WTC11 (cell line): Measurements from ENCODE around the gene CDKN2B. TPM values are rescaled to one million over a fixed set of nuclear protein-coding genes. Genes with fewer than 3 reads are reported as not detected.

Experiments used
- ATAC-seq: fragments of 200-7000 bp; cut with Tn5 transposase; 2 replicates; pipeline ENCODE4 v1.10.0; 2021; ENCODE audit warnings: mild to moderate bottlenecking, moderate library complexity
- CTCF ChIA-PET: fragments of 300-600 bp; sonication (Branson Sonifier 250); formaldehyde crosslinking; loops from one replicate; lab custom pipeline; 2021; ENCODE audit warnings: antibody characterized with exemption; lab: Charles Lee
- POLR2A ChIA-PET: fragments of 350-600 bp; sonication (Branson Sonifier 250); formaldehyde crosslinking; loops from one replicate; lab custom pipeline; 2021; ENCODE audit warnings: antibody characterized with exemption; lab: Charles Lee
- DNase-seq: peaks from one replicate; pipeline ENCODE4 v3.0.0; 2021; ENCODE audit warnings: low spot score
- H3K27ac Mint-ChIP-seq: 2 replicates; pipeline ENCODE4 v1.8.0; 2021; ENCODE audit warnings: mixed read lengths
- H3K27me3 Mint-ChIP-seq: 2 replicates; pipeline ENCODE4 v1.8.0; 2021; ENCODE audit warnings: low read depth, mild to moderate bottlenecking, moderate library complexity, mixed read lengths
- H3K36me3 Mint-ChIP-seq: 2 replicates; pipeline ENCODE4 v1.8.0; 2021; ENCODE audit warnings: mixed read lengths
- H3K4me1 Mint-ChIP-seq: 2 replicates; pipeline ENCODE4 v1.8.0; 2022; ENCODE audit warnings: mixed read lengths
- H3K4me3 Mint-ChIP-seq: 2 replicates; pipeline ENCODE4 v1.8.0; 2021; ENCODE audit warnings: mild to moderate bottlenecking, moderate library complexity, mixed read lengths
- H3K9me3 Mint-ChIP-seq: 2 replicates; pipeline ENCODE4 v1.8.0; 2021; ENCODE audit warnings: mixed read lengths
- AFF4 ChIP-seq: sonication (generic); formaldehyde crosslinking; IDR thresholded peaks from 2 replicates; pipeline ENCODE4 v1.8.1; 2023; ENCODE audit warnings: mild to moderate bottlenecking, missing genetic modification reagents, borderline replicate concordance
- ELF4 ChIP-seq: sonication (generic); formaldehyde crosslinking; IDR thresholded peaks from 2 replicates; pipeline ENCODE4 v1.8.1; 2022; ENCODE audit warnings: low read depth, mild to moderate bottlenecking, moderate library complexity, missing genetic modification reagents
- ESRRA ChIP-seq: sonication (generic); formaldehyde crosslinking; IDR thresholded peaks from 2 replicates; pipeline ENCODE4 v1.8.1; 2022; ENCODE audit warnings: mild to moderate bottlenecking, missing genetic modification reagents, borderline replicate concordance
- ETV6 ChIP-seq: sonication (generic); formaldehyde crosslinking; IDR thresholded peaks from 2 replicates; pipeline ENCODE4 v1.8.1; 2022; ENCODE audit warnings: mild to moderate bottlenecking, missing genetic modification reagents
- MLX ChIP-seq: sonication (generic); formaldehyde crosslinking; IDR thresholded peaks from 2 replicates; pipeline ENCODE4 v1.8.1; 2023; ENCODE audit warnings: mild to moderate bottlenecking, missing genetic modification reagents, moderate library complexity
- NR2C2 ChIP-seq: sonication (generic); formaldehyde crosslinking; IDR thresholded peaks from 2 replicates; pipeline ENCODE4 v1.8.0; 2022; ENCODE audit warnings: mild to moderate bottlenecking, missing genetic modification reagents
- PREB ChIP-seq: sonication (generic); formaldehyde crosslinking; IDR thresholded peaks from 2 replicates; pipeline ENCODE4 v1.8.1; 2022; ENCODE audit warnings: mild to moderate bottlenecking, missing genetic modification reagents, moderate library complexity, borderline replicate concordance
- PRRX2 ChIP-seq: fragments of 250-450 bp; sonication (Bioruptor Pico); IDR thresholded peaks from 2 replicates; pipeline ENCODE4 v1.8.0; 2021; ENCODE audit warnings: mild to moderate bottlenecking
- RORB ChIP-seq: fragments of 250-450 bp; sonication (Bioruptor Pico); IDR thresholded peaks from 2 replicates; pipeline ENCODE4 v1.9.0; 2021; ENCODE audit warnings: mild to moderate bottlenecking
- TP53 ChIP-seq: sonication (generic); formaldehyde crosslinking; IDR thresholded peaks from 2 replicates; pipeline ENCODE4 v1.8.1; 2023; ENCODE audit warnings: mild to moderate bottlenecking, missing genetic modification reagents
- ZNF263 ChIP-seq: sonication (generic); formaldehyde crosslinking; IDR thresholded peaks from 2 replicates; pipeline ENCODE4 v1.8.1; 2022; ENCODE audit warnings: low read depth, mild to moderate bottlenecking, moderate library complexity, missing genetic modification reagents
- ZSCAN18 ChIP-seq: fragments of 250-450 bp; sonication (Bioruptor Pico); IDR thresholded peaks from 2 replicates; pipeline ENCODE4 v2.1.2; 2022; ENCODE audit warnings: mild to moderate bottlenecking, moderate library complexity
- total RNA-seq: library from RNA; stranded (reverse); gene quantifications from 3 replicates; pipeline ENCODE4 v1.2.3, GENCODE V29; 2021
- TF ChIP-seq, protein P1 (sequence below): sonication (generic); formaldehyde crosslinking; IDR thresholded peaks from 2 replicates; pipeline ENCODE4 v1.8.0; 2023; ENCODE audit warnings: mild to moderate bottlenecking, missing genetic modification reagents
- TF ChIP-seq, protein P2 (sequence below): sonication (generic); formaldehyde crosslinking; IDR thresholded peaks from 2 replicates; pipeline ENCODE4 v1.8.0; 2023; ENCODE audit warnings: missing genetic modification reagents, mild to moderate bottlenecking, borderline replicate concordance

Gene CDKN2B
- total RNA-seq, 1 experiment from 2014 or later: 0.13 TPM

- TF ChIP-seq ESRRA (CRISPR knock-in tag) (no peak), RORB (CRISPR knock-in tag) (no peak), ELF4 (CRISPR knock-in tag) (no peak), ZSCAN18 (CRISPR knock-in tag) (no peak), MLX (no peak), NR2C2 (CRISPR knock-in tag) (no peak), PREB (no peak)
Measured at GRCh38 chr9:22033012-22033630, 24.0 kb upstream of the CDKN2B start (continued).

GRCh38 chr9:22031655-22032411 lies 22.7 kb upstream of the CDKN2B start:
- POLR2A ChIA-PET: no interaction called here

More at GRCh38 chr9:22031655-22032411, 22.7 kb upstream of the CDKN2B start:
- TF ChIP-seq PRRX2 (no peak), ZNF263 (CRISPR knock-in tag) (no peak), ETV6 (CRISPR knock-in tag) (no peak), TP53 (CRISPR knock-in tag) (no peak), AFF4 (CRISPR knock-in tag) (no peak), RORB (CRISPR knock-in tag) (no peak)
- TF ChIP-seq, protein P1, sequence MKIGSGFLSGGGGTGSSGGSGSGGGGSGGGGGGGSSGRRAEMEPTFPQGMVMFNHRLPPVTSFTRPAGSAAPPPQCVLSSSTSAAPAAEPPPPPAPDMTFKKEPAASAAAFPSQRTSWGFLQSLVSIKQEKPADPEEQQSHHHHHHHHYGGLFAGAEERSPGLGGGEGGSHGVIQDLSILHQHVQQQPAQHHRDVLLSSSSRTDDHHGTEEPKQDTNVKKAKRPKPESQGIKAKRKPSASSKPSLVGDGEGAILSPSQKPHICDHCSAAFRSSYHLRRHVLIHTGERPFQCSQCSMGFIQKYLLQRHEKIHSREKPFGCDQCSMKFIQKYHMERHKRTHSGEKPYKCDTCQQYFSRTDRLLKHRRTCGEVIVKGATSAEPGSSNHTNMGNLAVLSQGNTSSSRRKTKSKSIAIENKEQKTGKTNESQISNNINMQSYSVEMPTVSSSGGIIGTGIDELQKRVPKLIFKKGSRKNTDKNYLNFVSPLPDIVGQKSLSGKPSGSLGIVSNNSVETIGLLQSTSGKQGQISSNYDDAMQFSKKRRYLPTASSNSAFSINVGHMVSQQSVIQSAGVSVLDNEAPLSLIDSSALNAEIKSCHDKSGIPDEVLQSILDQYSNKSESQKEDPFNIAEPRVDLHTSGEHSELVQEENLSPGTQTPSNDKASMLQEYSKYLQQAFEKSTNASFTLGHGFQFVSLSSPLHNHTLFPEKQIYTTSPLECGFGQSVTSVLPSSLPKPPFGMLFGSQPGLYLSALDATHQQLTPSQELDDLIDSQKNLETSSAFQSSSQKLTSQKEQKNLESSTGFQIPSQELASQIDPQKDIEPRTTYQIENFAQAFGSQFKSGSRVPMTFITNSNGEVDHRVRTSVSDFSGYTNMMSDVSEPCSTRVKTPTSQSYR (CRISPR knock-in tag): no peak
- TF ChIP-seq, protein P2, sequence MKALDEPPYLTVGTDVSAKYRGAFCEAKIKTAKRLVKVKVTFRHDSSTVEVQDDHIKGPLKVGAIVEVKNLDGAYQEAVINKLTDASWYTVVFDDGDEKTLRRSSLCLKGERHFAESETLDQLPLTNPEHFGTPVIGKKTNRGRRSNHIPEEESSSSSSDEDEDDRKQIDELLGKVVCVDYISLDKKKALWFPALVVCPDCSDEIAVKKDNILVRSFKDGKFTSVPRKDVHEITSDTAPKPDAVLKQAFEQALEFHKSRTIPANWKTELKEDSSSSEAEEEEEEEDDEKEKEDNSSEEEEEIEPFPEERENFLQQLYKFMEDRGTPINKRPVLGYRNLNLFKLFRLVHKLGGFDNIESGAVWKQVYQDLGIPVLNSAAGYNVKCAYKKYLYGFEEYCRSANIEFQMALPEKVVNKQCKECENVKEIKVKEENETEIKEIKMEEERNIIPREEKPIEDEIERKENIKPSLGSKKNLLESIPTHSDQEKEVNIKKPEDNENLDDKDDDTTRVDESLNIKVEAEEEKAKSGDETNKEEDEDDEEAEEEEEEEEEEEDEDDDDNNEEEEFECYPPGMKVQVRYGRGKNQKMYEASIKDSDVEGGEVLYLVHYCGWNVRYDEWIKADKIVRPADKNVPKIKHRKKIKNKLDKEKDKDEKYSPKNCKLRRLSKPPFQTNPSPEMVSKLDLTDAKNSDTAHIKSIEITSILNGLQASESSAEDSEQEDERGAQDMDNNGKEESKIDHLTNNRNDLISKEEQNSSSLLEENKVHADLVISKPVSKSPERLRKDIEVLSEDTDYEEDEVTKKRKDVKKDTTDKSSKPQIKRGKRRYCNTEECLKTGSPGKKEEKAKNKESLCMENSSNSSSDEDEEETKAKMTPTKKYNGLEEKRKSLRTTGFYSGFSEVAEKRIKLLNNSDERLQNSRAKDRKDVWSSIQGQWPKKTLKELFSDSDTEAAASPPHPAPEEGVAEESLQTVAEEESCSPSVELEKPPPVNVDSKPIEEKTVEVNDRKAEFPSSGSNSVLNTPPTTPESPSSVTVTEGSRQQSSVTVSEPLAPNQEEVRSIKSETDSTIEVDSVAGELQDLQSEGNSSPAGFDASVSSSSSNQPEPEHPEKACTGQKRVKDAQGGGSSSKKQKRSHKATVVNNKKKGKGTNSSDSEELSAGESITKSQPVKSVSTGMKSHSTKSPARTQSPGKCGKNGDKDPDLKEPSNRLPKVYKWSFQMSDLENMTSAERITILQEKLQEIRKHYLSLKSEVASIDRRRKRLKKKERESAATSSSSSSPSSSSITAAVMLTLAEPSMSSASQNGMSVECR: no peak
- Mint-ChIP-seq H3K9me3 (no peaks in the 10 kb centered on the region), H3K27me3 (no peaks in the 10 kb centered on the region), H3K36me3 (no peaks in the 10 kb centered on the region), H3K27ac (no peak overlapping the region), H3K4me3 (no peak overlapping the region), H3K4me1 (peaks cover 12% of the 10 kb centered on the region)
- ATAC-seq (no peak), DNase-seq (no peak)
- CTCF ChIA-PET: interaction anchor here (1.0 to 1.1 kb wide), 2 partner anchors 23 to 87 kb away, joined by 4 to 5 read pairs; partner anchors contain the start of gene CDKN2B
